DND-41 (cell line): ENCODE data around the gene THSD7A.

Experiments
- ATAC-seq: fragments of 200-7000 bp; cut with Tn5 transposase; 3 replicates; pipeline ENCODE4 v1.9.1; 2021; ENCODE audit warnings: low read depth; ENCODE audit not compliant: insufficient read depth
- DNase-seq: peaks from one replicate; pipeline ENCODE4 v3.0.0-alpha.2; 2020
- H2AFZ ChIP-seq: 2 replicates; pipeline ENCODE4 v1.6.0; 2012; ENCODE audit warnings: low read depth, low read length
- H3K27ac ChIP-seq: 2 replicates; pipeline ENCODE4 v1.5.1; 2012; ENCODE audit warnings: low read length, inconsistent platforms
- H3K27me3 ChIP-seq: fragments of 200-600 bp; sonication (generic); 2 replicates; pipeline ENCODE4 v1.6.0; 2012; ENCODE audit warnings: low read length, mild to moderate bottlenecking, inconsistent platforms; ENCODE audit not compliant: insufficient read depth, poor library complexity
- H3K36me3 ChIP-seq: 2 replicates; pipeline ENCODE4 v1.5.1; 2012; ENCODE audit warnings: low read length, inconsistent platforms; ENCODE audit not compliant: insufficient read depth
- H3K4me1 ChIP-seq: 2 replicates; pipeline ENCODE4 v1.5.1; 2012; ENCODE audit warnings: mild to moderate bottlenecking, low read length; ENCODE audit not compliant: insufficient read depth
- H3K4me2 ChIP-seq: 2 replicates; pipeline ENCODE4 v1.6.0; 2012; ENCODE audit warnings: mild to moderate bottlenecking, moderate library complexity, low read length, inconsistent platforms; ENCODE audit not compliant: insufficient read depth
- H3K4me3 ChIP-seq, 2 experiments: fragments of 200-600 bp in 1 of 2; shearing (Covaris generic) in 1 of 2; 2 replicates each; pipeline ENCODE4 v1.5.1; 2012 to 2016; ENCODE audit warnings: inconsistent platforms in 2 of 2, low read length in 2 of 2, mild to moderate bottlenecking in 2 of 2, low read depth in 1 of 2, moderate library complexity in 1 of 2
- H3K79me2 ChIP-seq: 2 replicates; pipeline ENCODE4 v1.6.0; 2012; ENCODE audit warnings: low read length, inconsistent platforms; ENCODE audit not compliant: insufficient read depth
- H3K9ac ChIP-seq: 2 replicates; pipeline ENCODE4 v1.6.0; 2012; ENCODE audit warnings: low read depth, mild to moderate bottlenecking, inconsistent platforms, low read length, moderate library complexity
- H3K9me3 ChIP-seq: 2 replicates; pipeline ENCODE4 v1.5.1; 2012; ENCODE audit warnings: low read length, moderate library complexity, mild to moderate bottlenecking, inconsistent platforms; ENCODE audit not compliant: insufficient read depth, severe bottlenecking
- H4K20me1 ChIP-seq: 2 replicates; pipeline ENCODE4 v1.6.0; 2012; ENCODE audit warnings: low read length; ENCODE audit not compliant: insufficient read depth
- CTCF ChIP-seq: IDR thresholded peaks from 2 replicates; pipeline ENCODE4 v1.5.1; 2012; ENCODE audit warnings: borderline replicate concordance, low read length, moderate library complexity, mild to moderate bottlenecking; ENCODE audit not compliant: poor library complexity, severe bottlenecking; ENCODE audit errors: extremely low read depth
- EZH2 ChIP-seq: IDR thresholded peaks from 3 replicates; pipeline ENCODE4 v1.6.1; 2012; ENCODE audit warnings: borderline replicate concordance, low read depth, mild to moderate bottlenecking, moderate library complexity, low read length, inconsistent platforms; ENCODE audit not compliant: severe bottlenecking

THSD7A gene

GRCh38 chr7:11404355-11404754 is 427.6 kb downstream of the THSD7A start:
- Histone ChIP-seq H4K20me1 (no peaks in the 10 kb centered on the region), H3K4me2 (no peak overlapping the region), H2AFZ (no peak overlapping the region), H3K4me1 (no peaks in the 10 kb centered on the region), H3K27me3 (no peaks in the 10 kb centered on the region), H3K9me3 (no peaks in the 10 kb centered on the region), H3K27ac (no peak overlapping the region), H3K9ac (no peak overlapping the region), H3K36me3 (no peaks in the 10 kb centered on the region), H3K4me3 (no peak overlapping the region), H3K79me2 (no peaks in the 10 kb centered on the region)
- DNase-seq (no peak), ATAC-seq (no peak)
- no peak for TF ChIP-seq CTCF
- no peak for TF ChIP-seq EZH2

- Histone ChIP-seq H3K4me3 (no peak overlapping the region), H3K4me2 (no peak overlapping the region), H3K4me1 (no peaks in the 10 kb centered on the region), H2AFZ (no peak overlapping the region), H3K27ac (no peak overlapping the region), H3K36me3 (no peaks in the 10 kb centered on the region), H3K27me3 (no peaks in the 10 kb centered on the region), H3K79me2 (no peaks in the 10 kb centered on the region), H3K9ac (no peak overlapping the region), H4K20me1 (no peaks in the 10 kb centered on the region), H3K9me3 (no peaks in the 10 kb centered on the region)
- no peak for ATAC-seq
- DNase-seq: no peak
- TF ChIP-seq EZH2: no peak
- no peak for TF ChIP-seq CTCF
Observed at GRCh38 chr7:11403781-11404180, 428.2 kb downstream of the THSD7A start.

- Histone ChIP-seq H3K9ac (no peak overlapping the region), H3K36me3 (no peaks in the 10 kb centered on the region), H3K4me3 (no peak overlapping the region), H3K79me2 (no peaks in the 10 kb centered on the region), H2AFZ (no peak overlapping the region), H3K9me3 (no peaks in the 10 kb centered on the region), H3K4me2 (no peak overlapping the region), H4K20me1 (no peaks in the 10 kb centered on the region), H3K27ac (no peak overlapping the region), H3K4me1 (no peaks in the 10 kb centered on the region), H3K27me3 (no peaks in the 10 kb centered on the region)
- DNase-seq (no peak), ATAC-seq (no peak)
- TF ChIP-seq CTCF: no peak
- no peak for TF ChIP-seq EZH2
Observed at GRCh38 chr7:11394438-11394837, 437.6 kb downstream of the THSD7A start.

- Histone ChIP-seq H3K27me3 (no peaks in the 10 kb centered on the region), H3K4me2 (no peak overlapping the region), H3K4me3 (no peak overlapping the region), H3K36me3 (no peaks in the 10 kb centered on the region), H4K20me1 (no peaks in the 10 kb centered on the region), H3K27ac (no peak overlapping the region), H3K79me2 (no peaks in the 10 kb centered on the region), H2AFZ (no peak overlapping the region), H3K9me3 (no peaks in the 10 kb centered on the region), H3K9ac (no peak overlapping the region), H3K4me1 (no peaks in the 10 kb centered on the region)
- TF ChIP-seq EZH2 (no peak), CTCF (no peak)
- ATAC-seq (no peak), DNase-seq (no peak)
Observed at GRCh38 chr7:11379641-11380040, 452.4 kb downstream of the THSD7A start.
